ENCODE data around the gene COQ8B.
A peak's percentile ranks its signal among the peaks of the same experiment; 100 is the strongest.

Gene COQ8B

DNA sequence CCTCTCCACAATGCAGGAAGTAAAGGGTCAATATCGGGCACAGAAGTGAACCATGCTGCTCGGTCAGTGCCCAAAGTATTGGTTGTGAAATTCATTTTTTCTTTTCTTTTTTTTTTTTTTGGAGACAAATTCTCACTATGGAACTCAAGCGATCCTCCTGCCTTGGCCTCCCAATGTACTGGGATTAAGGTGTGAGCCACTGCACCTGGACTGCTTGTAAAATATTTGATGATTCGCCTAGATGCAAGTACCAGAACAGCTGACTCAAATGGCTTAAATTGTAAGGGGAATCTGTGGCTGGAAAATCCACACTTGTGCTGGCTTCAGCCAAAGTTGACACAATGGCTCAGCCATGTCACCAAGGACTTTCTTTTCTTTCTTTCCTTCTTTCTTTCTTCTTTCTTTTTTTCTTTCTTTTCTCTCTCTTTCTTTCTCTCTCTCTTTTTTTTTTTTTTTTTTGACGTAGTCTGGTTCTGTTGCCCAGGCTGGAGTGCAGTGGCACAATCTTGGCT lies 69.9 kb downstream of the COQ8B start:
- no peak for DNase-seq (ENCODE audit: extremely low read depth, low read depth)
- TF ChIP-seq CTCF (IDR thresholded peaks at IDR 0.05; ENCODE audit: low read depth, low read length, missing control alignments), result no peak
- 0 out of 2 replicates have a peak overlapping the region, but pooled peaks have one; percentile 8 for H3K4me3 ChIP-seq (replicated peaks; ENCODE audit: low read depth, low read length)

DNA sequence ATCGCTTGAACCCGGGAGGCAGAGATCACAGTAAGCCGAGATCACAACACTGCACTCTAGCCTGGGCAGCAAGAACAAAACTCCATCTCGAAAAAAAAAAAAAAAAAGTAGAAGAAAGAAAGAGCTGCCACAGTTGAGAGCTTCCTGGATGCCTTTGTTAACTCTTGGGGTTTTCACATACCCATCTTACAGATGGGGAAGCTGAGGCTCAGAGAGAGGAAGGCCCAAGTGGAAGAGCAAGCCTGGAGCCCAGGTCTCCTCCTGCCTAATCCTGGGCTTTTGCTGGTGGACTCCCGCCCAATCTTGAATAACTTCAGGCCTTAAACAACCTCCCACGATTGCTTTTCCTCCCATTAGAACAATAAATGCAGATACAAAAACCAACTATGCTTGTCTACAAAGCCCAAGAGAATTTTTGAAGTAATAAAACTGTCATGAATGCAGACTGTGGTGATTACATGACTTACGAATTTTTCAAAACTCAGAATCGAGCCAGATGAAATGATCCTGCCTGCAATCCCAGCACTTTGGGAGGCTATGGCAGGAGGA lies 73.9 kb downstream of the COQ8B start:
- DNase-seq (ENCODE audit: extremely low read depth, low read depth), result no peak
- no peak for TF ChIP-seq CTCF (IDR thresholded peaks at IDR 0.05; ENCODE audit: low read depth, low read length, missing control alignments)
- no peak overlapping the region for H3K4me3 ChIP-seq (replicated peaks; ENCODE audit: low read depth, low read length)

GRCh38 chr19:40642051-40642706 lies 74.5 kb downstream of the COQ8B start:
- H3K4me3 ChIP-seq (replicated peaks; ENCODE audit: low read depth, low read length), result no peak overlapping the region
- DNase-seq (ENCODE audit: extremely low read depth, low read depth), result no peak
- no peak for TF ChIP-seq CTCF (IDR thresholded peaks at IDR 0.05; ENCODE audit: low read depth, low read length, missing control alignments)
